LoVo (cell line): ENCODE results near the gene VIP.

Source experiments
- DNase-seq: peaks from one replicate; pipeline ENCODE4 v3.0.0-alpha.2; 2016; ENCODE audit warnings: low spot score

The VIP gene

DNA sequence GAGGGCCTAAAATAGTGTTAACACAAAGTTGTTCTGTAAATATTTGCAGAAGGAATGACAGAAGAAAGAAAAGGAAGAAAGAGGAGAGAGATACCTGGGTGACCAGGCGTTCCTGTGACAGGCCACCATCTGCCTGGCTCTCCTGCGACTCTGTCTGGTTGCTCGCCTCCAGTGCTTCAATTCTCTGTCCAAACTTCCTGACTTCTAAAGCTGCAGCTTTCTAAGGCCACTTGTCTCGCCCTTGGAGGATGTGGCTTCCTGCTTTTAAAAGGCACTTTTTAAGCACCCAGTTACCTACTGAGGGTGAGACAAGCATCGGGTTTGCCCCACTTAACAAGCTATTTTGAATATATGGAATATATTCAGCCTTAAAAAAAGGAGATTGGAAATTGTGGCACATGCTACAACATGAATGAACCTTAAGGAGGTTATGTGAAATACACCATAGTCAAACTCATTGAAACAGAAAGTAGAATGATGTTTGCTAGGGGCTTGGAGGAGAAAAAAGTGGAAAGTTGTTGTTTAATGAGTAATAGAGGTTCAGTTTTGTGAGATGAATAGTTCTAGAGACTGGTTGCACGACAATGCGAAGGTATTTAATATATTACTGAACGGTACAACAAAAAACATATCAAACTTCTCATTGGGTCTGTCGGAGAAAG, 32.8 kb downstream of the VIP start:
- DNase-seq = no peak

- DNase-seq = no peak
Measured at GRCh38 chr6:152794696-152795095, 44.1 kb downstream of the VIP start.

- no peak for DNase-seq
Measured at GRCh38 chr6:152804150-152804549, 53.6 kb downstream of the VIP start.
